Posterior cingulate gyrus (tissue), 11 donors: ENCODE results near the gene WDR86.
A peak's percentile ranks its signal among the peaks of the same experiment; 100 is the strongest.

ENCODE experiments used
- DNase-seq, 10 donors: peaks; one replicate each; pipeline versions ENCODE4 v3.0.0 to v3.0.0-alpha.2; 2020 to 2021; ENCODE audit warnings: mixed read lengths in 3 of 10
- intact Hi-C: fragments of 100-400 bp; cut with DNase I; formaldehyde crosslinking; loops from one replicate; pipeline ENCODE4 v1.15.1; 2023

Gene WDR86

DNA sequence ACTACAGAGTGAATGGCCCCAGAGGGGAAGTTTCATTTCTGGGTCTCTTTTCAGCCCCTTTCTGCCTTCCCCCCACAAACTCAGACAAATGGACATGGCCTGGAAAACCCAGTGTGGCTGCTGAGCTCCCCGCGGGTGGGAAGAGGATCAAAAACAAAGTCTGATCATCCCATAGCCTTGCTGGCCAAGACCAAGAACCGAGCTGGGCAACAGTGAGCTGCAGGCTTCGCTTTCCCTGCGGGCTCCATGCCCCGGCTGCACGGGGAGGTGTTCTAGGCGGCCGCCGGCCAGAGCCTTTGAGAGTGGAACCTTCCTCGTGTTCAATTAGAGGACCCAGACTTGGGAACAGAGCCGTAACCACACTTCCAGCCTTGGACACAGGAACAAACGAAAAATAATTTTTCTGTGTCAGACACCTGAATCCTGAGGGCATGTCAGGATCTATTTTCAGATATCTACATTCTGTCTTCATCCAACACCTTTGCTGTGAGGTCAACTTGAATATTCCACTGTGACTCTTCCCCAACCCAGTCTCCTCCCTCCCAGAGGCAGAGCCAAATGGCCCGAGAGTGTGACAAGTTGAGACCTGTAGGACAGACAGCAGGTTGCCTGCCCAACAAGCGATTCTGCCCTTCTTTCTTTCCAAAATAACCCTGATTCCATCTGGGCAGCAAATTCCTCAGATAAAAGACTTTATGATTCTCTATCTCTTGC lies 26.0 kb downstream of the WDR86 start:
- DNase-seq: peak in 3 of 10 donors; percentile 55 to 79 (median 62)
- intact Hi-C loops: no loop called here

DNA sequence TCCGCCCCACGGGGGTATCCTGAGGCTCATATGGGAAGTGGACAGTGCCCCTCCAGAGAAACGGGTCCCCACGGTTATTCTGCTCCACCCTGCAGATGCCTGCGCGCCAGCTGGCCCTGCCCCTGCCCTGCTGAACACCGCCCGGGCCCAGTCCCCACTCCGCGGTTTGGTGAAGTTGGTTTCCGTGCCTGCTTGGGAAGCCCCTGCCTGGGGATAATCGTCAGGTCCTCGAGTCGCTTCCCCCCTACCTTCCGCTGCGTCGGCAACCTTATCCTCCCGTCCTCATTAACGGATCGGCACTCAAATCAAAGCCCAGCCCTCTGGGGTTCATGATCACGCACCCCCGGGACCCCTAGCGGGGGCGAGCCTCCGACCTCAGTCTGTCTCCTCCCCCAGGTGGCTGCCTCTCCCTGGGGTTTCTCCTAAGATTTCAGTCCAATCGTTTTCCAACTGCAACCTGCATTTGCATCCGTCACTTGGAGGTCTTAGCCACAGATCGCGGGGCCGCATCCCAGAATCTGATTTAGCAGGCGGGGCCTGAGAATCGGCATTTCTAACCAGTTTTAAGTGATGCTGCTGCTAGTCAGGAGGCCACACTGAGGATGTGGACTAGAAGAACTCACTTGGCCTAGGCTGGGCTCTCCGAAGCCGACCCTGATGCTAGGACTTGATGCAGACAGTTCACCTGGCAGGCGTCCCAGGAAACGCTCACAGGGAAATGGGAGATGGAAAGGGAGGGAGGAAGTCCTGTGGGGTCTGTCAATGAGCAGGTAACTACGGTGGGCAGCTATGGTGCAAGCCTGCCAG lies 27.6 kb downstream of the WDR86 start:
- DNase-seq: peak in 3 of 10 donors; percentile 53 to 71 (median 66)
- intact Hi-C loops: no loop called here

DNA sequence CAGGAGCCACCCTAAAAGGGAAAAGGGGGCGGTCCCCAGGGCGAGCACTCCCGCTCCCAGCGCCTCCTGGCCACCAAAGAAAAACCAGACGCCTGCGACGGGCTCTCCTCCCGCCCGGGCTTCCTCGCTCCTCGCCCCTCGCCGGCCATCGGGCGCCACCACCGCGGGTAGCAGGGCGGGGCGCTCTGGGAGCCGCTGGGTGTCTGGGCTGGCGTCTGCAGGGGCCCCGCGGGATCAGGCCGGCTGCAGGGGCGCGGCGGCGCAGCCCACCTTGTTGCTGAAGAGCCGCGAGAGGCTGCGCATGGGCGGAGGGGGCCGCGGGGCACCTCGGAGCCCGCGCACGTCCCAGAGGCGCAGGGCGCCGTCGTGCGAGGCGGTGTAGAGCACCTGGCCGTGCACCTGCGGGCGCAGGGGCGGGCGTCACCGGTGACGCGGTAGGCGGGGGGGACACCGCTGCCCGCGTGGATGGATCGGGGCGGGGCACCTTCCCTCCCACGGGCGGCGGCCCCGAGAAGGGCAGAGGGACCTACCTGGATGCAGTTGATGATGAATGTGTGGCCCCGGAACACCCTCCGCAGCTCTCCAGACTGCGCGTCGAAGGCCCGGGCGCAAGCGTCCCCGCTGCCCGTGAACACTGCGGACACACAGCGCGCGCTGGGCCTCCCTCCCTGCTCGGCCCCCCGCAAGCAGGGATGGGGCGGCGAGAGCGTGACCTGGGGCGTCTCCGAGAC lies 28.3 kb downstream of the WDR86 start:
- DNase-seq: peak in 2 of 10 donors; percentile 82 to 86
- intact Hi-C loops: no loop called here

DNA sequence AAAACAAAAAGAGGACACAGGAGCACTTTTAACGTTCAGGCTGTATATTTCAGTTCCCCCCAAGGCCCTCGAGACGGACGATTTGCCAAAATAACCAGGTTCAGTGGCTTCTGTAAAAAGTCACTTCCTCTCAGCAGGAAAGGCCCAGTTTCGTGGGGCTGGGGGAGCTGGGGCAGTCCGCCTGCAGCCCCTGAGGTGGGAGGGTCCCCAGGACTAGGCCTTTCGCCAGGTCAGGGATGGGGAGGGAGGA lies 28.8 kb downstream of the WDR86 start:
- no peak for DNase-seq
- intact Hi-C loops: no loop called here

DNA sequence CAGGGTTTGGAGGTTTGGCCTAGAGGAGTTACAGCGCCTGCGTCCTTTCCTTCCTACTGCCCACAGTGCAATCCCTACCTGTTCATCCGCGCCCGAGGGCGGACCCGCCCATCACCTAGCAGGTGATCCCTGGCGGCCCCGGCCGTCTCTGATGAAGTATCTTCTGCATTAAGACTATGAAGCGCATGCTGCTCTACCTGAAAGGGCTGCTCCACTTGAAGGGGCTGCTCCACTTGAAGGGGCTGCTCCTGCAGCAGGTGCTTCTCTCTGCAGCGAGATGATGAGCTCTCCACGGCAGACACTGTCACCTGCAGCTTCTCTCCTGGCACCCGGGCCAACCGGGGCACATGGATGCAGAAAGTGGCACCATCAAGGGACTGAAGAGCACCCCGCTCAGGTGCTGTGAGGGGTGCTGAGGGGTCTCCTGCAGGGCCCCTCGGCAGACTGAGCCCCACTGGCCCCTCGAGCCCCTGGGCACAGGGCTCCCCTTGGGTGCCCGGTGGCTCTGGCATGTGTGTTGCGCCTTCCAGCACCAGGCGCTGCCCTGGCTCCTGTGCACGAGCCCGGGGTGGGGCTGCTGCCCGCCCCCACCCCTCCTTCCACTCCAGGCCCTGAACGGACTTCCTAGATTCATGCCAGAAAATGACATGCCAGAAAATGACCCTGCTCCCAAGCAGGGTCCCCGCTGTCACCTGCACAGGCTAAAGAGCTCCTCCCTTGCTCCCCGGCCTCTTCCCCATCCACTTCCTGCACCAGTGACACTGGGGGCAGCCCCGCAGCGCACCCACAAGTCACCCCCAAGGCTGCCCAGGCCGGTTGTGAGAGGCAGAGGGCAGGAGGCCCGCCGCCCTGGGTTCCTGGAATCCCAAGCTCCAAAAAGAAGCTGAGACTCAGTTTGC lies 29.4 kb downstream of the WDR86 start:
- intact Hi-C loops: no loop called here
- DNase-seq: peak in 2 of 10 donors; percentile 62 to 68

DNA sequence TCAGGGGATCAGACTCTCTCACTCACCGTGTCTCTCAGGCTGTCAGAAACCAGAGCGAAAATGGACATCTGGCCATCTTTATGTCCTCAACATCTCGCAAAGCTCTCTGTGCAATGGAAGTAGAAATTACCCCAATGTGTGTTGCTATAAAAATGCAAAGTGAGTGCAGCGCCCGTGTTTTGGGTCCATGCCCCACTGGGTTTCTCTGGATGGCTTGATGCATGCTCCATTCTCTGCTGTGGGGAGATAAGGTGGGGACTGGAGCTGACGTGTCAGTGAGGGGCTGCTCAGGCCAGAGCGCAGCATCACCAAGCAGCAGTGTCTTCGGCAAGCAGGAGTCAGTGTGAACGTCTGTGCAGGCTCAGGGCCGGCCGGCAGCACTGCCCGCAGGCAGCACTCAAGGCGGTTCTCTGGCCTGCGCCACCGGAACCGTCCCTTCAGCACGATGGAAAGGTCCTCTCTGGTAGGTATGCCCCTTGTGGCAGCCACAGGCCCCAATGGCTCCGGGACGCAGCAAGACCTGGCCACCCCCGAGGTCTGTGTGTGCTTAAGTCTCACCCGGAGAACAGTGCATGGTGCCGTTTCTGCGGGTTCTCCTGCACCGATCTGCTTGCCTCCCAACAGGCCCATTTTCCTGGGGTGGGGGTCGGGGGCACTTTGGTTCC lies 30.2 kb downstream of the WDR86 start:
- intact Hi-C loops: no loop called here
- DNase-seq: peak in 2 of 10 donors; percentile 31 to 72

DNA sequence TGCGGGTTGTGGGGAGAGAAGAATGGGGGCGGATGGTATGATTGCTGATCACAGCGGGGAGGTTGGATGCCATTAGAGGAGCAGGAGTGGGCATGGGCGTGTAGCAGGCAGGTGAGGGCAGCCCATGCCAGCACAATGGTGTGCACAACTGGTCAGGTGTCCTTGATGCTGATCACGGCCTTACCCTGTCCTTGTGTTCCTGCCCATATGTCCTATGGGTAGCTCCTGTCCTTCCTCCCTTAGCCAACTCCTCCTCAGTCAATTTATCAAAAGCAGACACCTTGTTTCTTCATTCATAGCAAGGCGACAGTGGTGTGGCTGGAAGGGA lies 30.7 kb downstream of the WDR86 start:
- peak in 1 of 10 donors; percentile 18 for DNase-seq
- intact Hi-C loops: no loop called here

DNA sequence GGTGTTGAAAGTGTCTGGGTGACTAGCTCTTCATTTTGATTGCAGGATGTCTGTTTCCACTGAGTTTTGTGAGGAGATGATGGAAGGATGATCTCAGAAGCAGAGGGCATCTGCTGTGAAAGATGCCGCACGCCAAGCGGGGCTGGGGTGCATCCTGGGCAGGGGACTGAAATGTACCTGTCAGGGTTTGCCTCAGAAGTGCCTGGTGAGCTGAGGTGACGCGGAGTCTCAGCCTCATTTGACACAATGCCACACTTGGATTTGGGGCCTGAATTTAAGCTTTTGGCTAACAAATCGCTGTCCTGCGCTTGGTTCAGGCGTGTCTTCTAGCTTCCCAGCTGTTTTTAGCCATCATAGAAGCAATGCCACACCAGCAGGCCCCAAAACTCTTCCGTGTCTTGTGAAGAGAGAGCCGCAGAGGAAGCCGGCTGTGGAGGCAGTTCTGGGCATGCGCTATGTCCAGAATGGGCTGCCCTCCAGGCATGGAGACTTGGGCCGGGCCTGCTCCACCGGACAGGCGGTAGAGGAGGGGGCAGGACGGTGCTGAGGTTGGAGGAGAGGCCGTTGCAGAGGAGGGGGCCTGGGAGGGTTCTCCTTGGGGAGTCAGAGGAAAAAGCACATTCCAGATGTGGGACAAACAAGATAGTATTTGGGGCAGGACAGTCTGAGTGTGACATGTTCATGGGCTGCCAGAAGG lies 31.2 kb downstream of the WDR86 start:
- DNase-seq: peak in 2 of 10 donors; percentile 39 to 77
- intact Hi-C loops: no loop called here

DNA sequence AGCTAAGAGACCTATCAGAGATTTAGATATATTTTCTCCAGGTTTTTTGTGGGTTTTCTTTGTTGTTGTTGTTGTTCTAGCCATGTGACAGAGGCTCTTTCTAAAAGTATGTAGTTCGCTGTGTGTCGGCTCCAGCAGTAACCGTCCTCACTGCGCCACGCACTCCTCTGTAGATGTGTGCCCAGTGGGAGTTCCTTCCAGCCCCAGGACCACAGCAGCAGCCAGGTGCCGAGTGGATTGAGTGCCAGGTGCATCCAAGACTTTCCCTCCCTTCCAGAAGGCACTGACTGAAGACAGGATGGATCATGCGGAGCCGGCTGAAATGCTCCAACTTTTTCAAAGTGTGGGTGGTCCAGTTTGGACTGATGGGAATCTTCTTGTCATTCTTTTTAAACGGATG lies 31.8 kb downstream of the WDR86 start:
- intact Hi-C loops: no loop called here
- DNase-seq: peak in 2 of 10 donors; percentile 67 to 75

DNA sequence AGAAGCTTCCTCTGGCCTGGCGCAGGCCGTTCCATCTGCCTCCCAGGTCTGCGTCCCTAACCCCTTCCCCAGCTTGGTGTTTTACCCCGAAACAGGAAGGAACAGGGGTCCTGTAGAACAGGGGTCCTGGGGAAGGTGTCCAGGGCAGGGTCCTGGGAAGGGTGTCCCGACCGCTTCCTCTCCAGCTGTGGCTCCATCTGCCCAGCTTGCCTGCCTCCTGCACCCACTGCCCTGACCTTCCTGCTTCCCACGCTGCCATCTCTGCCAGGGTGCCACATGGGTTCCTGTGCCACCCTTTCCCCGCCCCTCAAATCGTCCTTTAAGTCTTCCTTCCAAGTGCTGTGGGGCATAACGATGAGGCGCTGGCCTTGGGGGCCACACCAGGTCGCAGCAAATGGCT lies 32.4 kb downstream of the WDR86 start:
- intact Hi-C loops: no loop called here
- peak in 2 of 10 donors; percentile 41 to 52 for DNase-seq

DNA sequence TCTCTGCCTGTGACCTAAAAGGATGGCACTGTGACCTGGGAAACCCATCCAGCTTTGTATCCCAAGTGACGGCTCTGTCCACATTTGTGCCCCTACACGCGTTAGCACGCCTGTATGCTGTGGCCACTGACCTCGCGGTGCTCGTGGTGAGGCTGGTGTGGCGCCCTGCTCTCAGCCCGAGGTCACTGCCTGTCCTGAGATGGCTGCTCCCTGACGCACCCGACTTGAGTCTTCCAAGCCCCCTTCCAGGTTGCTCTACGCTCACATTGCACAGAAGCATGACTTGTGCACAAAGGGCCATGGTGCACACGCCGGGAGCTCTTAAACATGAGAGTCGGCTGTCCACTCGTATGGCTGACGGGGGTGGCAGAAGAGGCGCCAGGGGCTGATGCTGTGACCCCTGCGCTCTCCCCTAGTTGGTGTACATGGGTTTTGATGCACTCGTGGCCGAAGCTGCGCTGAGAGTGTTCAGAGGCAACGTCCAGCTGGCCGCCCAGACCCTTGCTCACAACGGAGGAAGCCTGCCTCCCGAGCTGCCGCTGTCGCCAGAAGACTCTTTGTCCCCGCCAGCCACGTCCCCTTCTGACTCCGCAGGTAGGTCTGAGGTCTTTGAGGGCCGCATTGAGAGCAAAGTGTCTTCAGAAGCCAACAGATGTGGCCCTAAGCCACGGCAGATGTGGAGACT lies 33.5 kb downstream of the WDR86 start:
- peak in 3 of 10 donors; percentile 46 to 78 (median 74) for DNase-seq
- intact Hi-C loops: no loop called here

DNA sequence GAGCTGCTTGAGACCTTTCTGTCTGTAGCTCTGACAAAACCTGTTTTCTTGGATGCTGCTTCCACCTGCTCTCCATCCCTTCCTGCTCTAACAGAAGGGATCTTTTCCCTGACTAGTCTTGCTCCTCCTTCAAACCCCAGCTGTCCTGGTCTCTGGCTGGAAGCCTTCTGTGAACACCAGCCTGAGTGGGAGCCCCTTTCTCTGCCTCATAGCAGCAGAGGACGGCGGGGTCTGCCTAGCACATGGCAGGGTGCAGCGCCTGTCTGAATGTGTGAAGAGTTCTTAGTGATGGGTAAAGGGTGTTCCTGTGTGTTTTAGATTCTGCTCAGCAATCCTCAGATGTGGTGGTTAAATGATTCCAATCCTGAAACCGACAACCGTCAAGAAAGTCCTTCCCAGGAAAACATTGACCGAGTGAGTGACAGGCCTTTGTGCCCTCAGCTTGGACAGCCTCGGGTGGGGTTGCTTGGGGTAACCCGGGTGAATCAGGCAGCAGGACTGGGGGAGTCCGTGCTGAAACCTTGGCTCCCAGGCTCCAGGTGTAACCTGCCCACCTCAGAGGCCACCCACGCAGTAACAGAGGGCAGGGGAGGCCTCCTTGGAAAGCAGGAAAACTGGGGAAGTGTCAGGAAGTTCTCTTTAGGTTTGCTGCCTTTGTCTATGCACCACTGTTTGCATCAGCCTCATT lies 34.2 kb downstream of the WDR86 start:
- peak in 1 of 10 donors; percentile 75 for DNase-seq
- intact Hi-C loops: no loop called here

DNA sequence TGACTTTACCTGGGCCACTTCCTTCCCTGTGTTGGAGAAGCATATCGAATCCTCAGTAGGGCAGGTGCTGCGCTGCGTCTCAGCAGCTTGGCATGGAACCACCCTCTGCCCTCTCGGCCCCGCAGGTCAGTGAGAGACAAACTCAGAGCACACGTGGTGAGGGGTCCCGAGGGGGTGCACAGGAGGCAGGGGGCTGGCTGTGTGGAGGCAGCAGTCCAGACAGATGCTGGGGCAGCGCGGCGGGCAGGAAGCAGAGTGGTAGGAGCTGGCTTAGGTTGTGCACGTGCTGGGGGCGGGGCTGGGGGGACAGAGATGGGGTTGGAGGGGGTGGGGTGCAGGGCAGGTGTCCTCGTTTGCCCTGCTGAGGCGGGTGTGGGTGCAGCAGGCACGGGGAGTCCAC lies 35.1 kb downstream of the WDR86 start:
- intact Hi-C loops: no loop called here
- peak in 3 of 10 donors; percentile 42 to 66 (median 61) for DNase-seq

DNA sequence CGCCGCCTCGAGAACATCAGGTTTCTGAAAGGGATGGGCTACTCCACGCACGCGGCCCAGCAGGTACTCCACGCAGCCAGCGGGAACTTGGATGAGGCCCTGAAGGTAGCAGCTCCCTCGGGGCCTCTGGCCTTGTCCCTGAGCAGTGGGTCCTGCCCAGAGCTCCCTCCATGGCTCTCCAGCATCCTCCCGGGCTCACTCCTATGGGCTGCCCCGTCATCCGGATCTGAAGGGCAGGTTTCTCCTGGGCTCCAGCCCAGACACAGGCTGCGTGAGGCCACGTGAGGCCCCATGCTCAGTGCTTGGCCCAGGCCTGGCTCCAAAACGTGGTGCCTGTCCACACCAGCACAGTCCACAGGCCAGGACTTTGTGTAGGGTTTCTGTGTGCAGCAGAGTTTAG lies 35.7 kb downstream of the WDR86 start:
- DNase-seq: peak in 3 of 10 donors; percentile 49 to 77 (median 68)
- intact Hi-C loops: no loop called here

DNA sequence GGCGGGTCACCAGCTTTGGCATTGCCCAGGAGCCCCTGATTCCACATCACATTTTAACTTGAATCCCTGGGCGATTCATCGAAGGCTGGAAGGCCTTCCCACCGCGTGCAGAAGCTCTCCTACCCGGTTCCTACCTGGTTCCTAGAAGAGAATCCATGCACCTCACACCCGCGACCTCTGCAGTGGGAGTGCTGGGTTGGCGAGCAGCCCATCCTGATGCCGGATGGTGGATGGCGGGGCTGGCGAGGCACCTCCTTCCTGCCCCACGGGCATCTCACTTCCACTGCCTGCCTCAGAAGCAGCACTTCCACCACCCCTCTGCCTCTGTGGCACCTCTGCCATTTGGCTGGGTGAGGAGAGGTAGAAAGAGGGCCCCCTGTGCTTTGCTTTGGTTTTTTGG lies 36.2 kb downstream of the WDR86 start:
- intact Hi-C loops: no loop called here
- peak in 3 of 10 donors; percentile 58 to 76 (median 69) for DNase-seq

DNA sequence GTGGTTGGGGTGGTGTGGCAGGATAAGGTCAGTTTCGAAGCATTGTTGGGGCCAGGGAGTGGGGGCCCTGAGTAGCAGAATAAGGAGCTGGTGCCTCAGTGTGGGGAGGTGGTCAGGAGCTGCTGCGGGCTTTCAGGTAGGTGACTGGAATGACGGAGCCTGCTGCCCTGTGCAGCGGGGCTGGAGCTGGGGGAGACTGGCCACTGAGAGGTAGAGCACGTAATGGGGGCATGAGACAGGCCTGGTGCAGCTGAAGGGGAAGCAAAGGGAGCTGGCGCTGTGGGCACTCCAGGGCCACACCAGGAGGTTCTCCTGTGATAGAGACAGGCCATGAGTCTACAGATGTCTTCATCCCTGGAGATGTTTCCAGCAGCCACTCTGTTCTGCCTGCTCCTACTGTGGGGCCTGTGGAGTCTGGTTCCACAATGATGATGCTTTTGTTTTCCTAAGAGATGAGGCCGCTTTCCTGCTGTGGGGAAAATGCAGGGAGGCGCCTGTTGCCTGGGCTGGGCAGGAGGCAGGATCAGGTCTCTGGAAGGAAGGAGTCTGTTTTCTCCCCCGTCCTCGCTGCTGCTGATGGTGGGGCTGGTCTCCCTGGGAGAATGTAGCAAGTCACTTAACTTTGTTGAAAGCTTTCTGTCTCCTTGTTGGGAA lies 37.1 kb downstream of the WDR86 start:
- peak in 3 of 10 donors; percentile 43 to 68 (median 58) for DNase-seq
- intact Hi-C loops: no loop called here

DNA sequence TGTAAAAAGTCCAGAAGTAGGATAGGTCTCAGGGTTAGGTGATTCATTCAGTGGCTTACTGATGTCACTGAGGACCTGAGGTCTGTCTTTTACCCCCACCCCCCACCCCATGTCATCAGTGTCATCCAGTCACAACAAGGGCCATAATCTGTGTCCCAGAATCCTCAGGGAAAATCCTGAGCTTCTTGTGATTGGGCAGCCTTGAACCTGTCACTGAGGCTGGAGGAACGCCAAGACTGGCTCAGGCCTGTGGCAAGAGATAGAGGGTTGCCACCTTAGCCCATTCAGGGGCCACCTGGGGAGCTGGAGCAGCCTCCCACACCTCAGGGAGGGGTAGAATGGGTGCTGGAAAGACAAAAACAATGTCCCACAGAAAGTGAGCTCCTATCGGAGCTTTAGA lies 38.6 kb downstream of the WDR86 start:
- no peak for DNase-seq
- intact Hi-C loops: no loop called here
